Hematopoietic multipotent progenitor cell treated with erythropoietin and hydrocortisone succinate and interleukin-3 and kit ligand, for 15 days (in vitro differentiated cells): ENCODE data around the gene TMTC4.
"Not testable (repeated sequence)": the region's sequence is repeated elsewhere in the genome, so short reads cannot be mapped to it uniquely, and the experiment has no call there.

Experiments
- DNase-seq: peaks from one replicate; pipeline ENCODE4 v3.0.0-alpha.2; 2015; ENCODE audit warnings: low spot score

TMTC4 gene

GRCh38 chr13:100625447-100625846, 49.1 kb downstream of the TMTC4 start:
- DNase-seq, result no peak

- DNase-seq, result no peak
Observed at GRCh38 chr13:100620792-100621191, 53.8 kb downstream of the TMTC4 start.

- DNase-seq, result no peak
Observed at GRCh38 chr13:100619940-100620339, 54.7 kb downstream of the TMTC4 start.

- DNase-seq, result not testable (repeated sequence)
Observed at GRCh38 chr13:100618897-100619296, 55.7 kb downstream of the TMTC4 start.

GRCh38 chr13:100613031-100613430, 61.6 kb downstream of the TMTC4 start:
- DNase-seq, result no peak

- DNase-seq, result no peak
Observed at GRCh38 chr13:100611678-100612492, 62.7 kb downstream of the TMTC4 start.

- no peak for DNase-seq
Observed at GRCh38 chr13:100610391-100611347, 63.9 kb downstream of the TMTC4 start.

- DNase-seq, result no peak
Observed at GRCh38 chr13:100608906-100609305, 65.7 kb downstream of the TMTC4 start.

GRCh38 chr13:100608489-100608888, 66.1 kb downstream of the TMTC4 start:
- DNase-seq, result no peak

- no peak for DNase-seq
Observed at GRCh38 chr13:100604918-100605710, 69.5 kb downstream of the TMTC4 start.

- no peak for DNase-seq
Observed at GRCh38 chr13:100602493-100603111, 72.0 kb downstream of the TMTC4 start.

- no peak for DNase-seq
Observed at GRCh38 chr13:100601716-100602115, 72.9 kb downstream of the TMTC4 start.

- DNase-seq, result no peak
Observed at GRCh38 chr13:100600915-100601314, 73.7 kb downstream of the TMTC4 start.

GRCh38 chr13:100600461-100600860, 74.1 kb downstream of the TMTC4 start:
- DNase-seq, result no peak

GRCh38 chr13:100597253-100597652, 77.3 kb downstream of the TMTC4 start:
- DNase-seq, result no peak

- DNase-seq, result no peak
Observed at GRCh38 chr13:100596516-100596915, 78.1 kb downstream of the TMTC4 start.

- no peak for DNase-seq
Observed at GRCh38 chr13:100594731-100595130, 79.9 kb downstream of the TMTC4 start.

GRCh38 chr13:100594255-100594654, 80.3 kb downstream of the TMTC4 start:
- no peak for DNase-seq

GRCh38 chr13:100589178-100589725, 85.3 kb downstream of the TMTC4 start:
- no peak for DNase-seq

- peak; percentile 51 for DNase-seq
Observed at GRCh38 chr13:100588331-100589177, 86.0 kb downstream of the TMTC4 start, which contains the start of gene GGACT. Gene GGACT, minus strand, starts transcription at chr13:100588789. Its CDS starts 56,198 bp downstream, at chr13:100532591.
